Measurements from ENCODE around the gene GRIP1.

Gene GRIP1

GRCh38 chr12:66665435-66665985 is 13.4 kb downstream of the GRIP1 start:
- Histone ChIP-seq H3K27ac (ENCODE audit: low read depth, low read length) (no peak overlapping the region), H3K4me1 (ENCODE audit: control insufficient read depth, insufficient read depth, low read length) (peaks cover 6% of the 10 kb centered on the region; the same call in 1 of the 2 replicates), H3K27me3 (ENCODE audit: control insufficient read depth, insufficient read depth, low read length) (no peaks in the 10 kb centered on the region), H3K9me3 (ENCODE audit: control insufficient read depth, insufficient read depth, low read depth, low read length) (no peaks in the 10 kb centered on the region), H3K36me3 (ENCODE audit: control insufficient read depth, insufficient read depth, low read length) (no peaks in the 10 kb centered on the region), H3K4me3 (ENCODE audit: low read depth, low read length) (no peak overlapping the region), H3K9ac (ENCODE audit: low read length) (no peak overlapping the region)

- no peak overlapping the region for H3K9ac ChIP-seq (ENCODE audit: low read length)
- no peaks in the 10 kb centered on the region for H3K36me3 ChIP-seq (ENCODE audit: control insufficient read depth, insufficient read depth, low read length)
- no peaks in the 10 kb centered on the region for H3K9me3 ChIP-seq (ENCODE audit: control insufficient read depth, insufficient read depth, low read depth, low read length)
- peaks cover 6% of the 10 kb centered on the region; the same call in 1 of the 2 replicates for H3K4me1 ChIP-seq (ENCODE audit: control insufficient read depth, insufficient read depth, low read length)
- no peaks in the 10 kb centered on the region for H3K27me3 ChIP-seq (ENCODE audit: control insufficient read depth, insufficient read depth, low read length)
- H3K27ac ChIP-seq (ENCODE audit: low read depth, low read length): no peak overlapping the region
- no peak overlapping the region for H3K4me3 ChIP-seq (ENCODE audit: low read depth, low read length)
These were observed 14.8 kb downstream of the GRIP1 start for GRCh38 chr12:66664076-66664475.

- peaks cover 6% of the 10 kb centered on the region; the same call in 1 of the 2 replicates for H3K4me1 ChIP-seq (ENCODE audit: control insufficient read depth, insufficient read depth, low read length)
These were observed 15.3 kb downstream of the GRIP1 start for GRCh38 chr12:66663611-66664010.

GRCh38 chr12:66662729-66663128 is 16.1 kb downstream of the GRIP1 start:
- Histone ChIP-seq H3K27ac (ENCODE audit: low read depth, low read length) (no peak overlapping the region), H3K9me3 (ENCODE audit: control insufficient read depth, insufficient read depth, low read depth, low read length) (no peaks in the 10 kb centered on the region), H3K36me3 (ENCODE audit: control insufficient read depth, insufficient read depth, low read length) (no peaks in the 10 kb centered on the region), H3K27me3 (ENCODE audit: control insufficient read depth, insufficient read depth, low read length) (no peaks in the 10 kb centered on the region), H3K4me3 (ENCODE audit: low read depth, low read length) (no peak overlapping the region), H3K4me1 (ENCODE audit: control insufficient read depth, insufficient read depth, low read length) (peaks cover 4% of the 10 kb centered on the region; the same call in 1 of the 2 replicates), H3K9ac (ENCODE audit: low read length) (no peak overlapping the region)

More at GRCh38 chr12:66663611-66664010, 15.3 kb downstream of the GRIP1 start:
- Histone ChIP-seq H3K27ac (ENCODE audit: low read depth, low read length) (no peak overlapping the region), H3K27me3 (ENCODE audit: control insufficient read depth, insufficient read depth, low read length) (no peaks in the 10 kb centered on the region), H3K9me3 (ENCODE audit: control insufficient read depth, insufficient read depth, low read depth, low read length) (no peaks in the 10 kb centered on the region), H3K36me3 (ENCODE audit: control insufficient read depth, insufficient read depth, low read length) (no peaks in the 10 kb centered on the region), H3K4me3 (ENCODE audit: low read depth, low read length) (no peak overlapping the region), H3K9ac (ENCODE audit: low read length) (no peak overlapping the region)

GRCh38 chr12:66662179-66662578 is 16.7 kb downstream of the GRIP1 start:
- Histone ChIP-seq H3K9me3 (ENCODE audit: control insufficient read depth, insufficient read depth, low read depth, low read length) (no peaks in the 10 kb centered on the region), H3K36me3 (ENCODE audit: control insufficient read depth, insufficient read depth, low read length) (no peaks in the 10 kb centered on the region), H3K9ac (ENCODE audit: low read length) (no peak overlapping the region), H3K27ac (ENCODE audit: low read depth, low read length) (no peak overlapping the region), H3K4me3 (ENCODE audit: low read depth, low read length) (no peak overlapping the region), H3K4me1 (ENCODE audit: control insufficient read depth, insufficient read depth, low read length) (no peaks in the 10 kb centered on the region), H3K27me3 (ENCODE audit: control insufficient read depth, insufficient read depth, low read length) (no peaks in the 10 kb centered on the region)

GRCh38 chr12:66661357-66661756 is 17.5 kb downstream of the GRIP1 start:
- Histone ChIP-seq H3K4me3 (ENCODE audit: low read depth, low read length) (no peak overlapping the region), H3K9ac (ENCODE audit: low read length) (no peak overlapping the region), H3K27ac (ENCODE audit: low read depth, low read length) (no peak overlapping the region), H3K4me1 (ENCODE audit: control insufficient read depth, insufficient read depth, low read length) (no peaks in the 10 kb centered on the region), H3K27me3 (ENCODE audit: control insufficient read depth, insufficient read depth, low read length) (no peaks in the 10 kb centered on the region), H3K9me3 (ENCODE audit: control insufficient read depth, insufficient read depth, low read depth, low read length) (no peaks in the 10 kb centered on the region), H3K36me3 (ENCODE audit: control insufficient read depth, insufficient read depth, low read length) (no peaks in the 10 kb centered on the region)

- no peak overlapping the region for H3K9ac ChIP-seq (ENCODE audit: low read length)
- H3K27ac ChIP-seq (ENCODE audit: low read depth, low read length): no peak overlapping the region
- H3K4me1 ChIP-seq (ENCODE audit: control insufficient read depth, insufficient read depth, low read length): peaks cover 7% of the 10 kb centered on the region
- no peak overlapping the region for H3K4me3 ChIP-seq (ENCODE audit: low read depth, low read length)
- no peaks in the 10 kb centered on the region for H3K9me3 ChIP-seq (ENCODE audit: control insufficient read depth, insufficient read depth, low read depth, low read length)
- no peaks in the 10 kb centered on the region for H3K27me3 ChIP-seq (ENCODE audit: control insufficient read depth, insufficient read depth, low read length)
- no peaks in the 10 kb centered on the region for H3K36me3 ChIP-seq (ENCODE audit: control insufficient read depth, insufficient read depth, low read length)
These were observed 25.1 kb downstream of the GRIP1 start for GRCh38 chr12:66653796-66654195.

- no peaks in the 10 kb centered on the region for H3K4me1 ChIP-seq (ENCODE audit: control insufficient read depth, insufficient read depth, low read length)
- no peak overlapping the region for H3K27ac ChIP-seq (ENCODE audit: low read depth, low read length)
- H3K27me3 ChIP-seq (ENCODE audit: control insufficient read depth, insufficient read depth, low read length): no peaks in the 10 kb centered on the region
- H3K9ac ChIP-seq (ENCODE audit: low read length): no peak overlapping the region
- H3K9me3 ChIP-seq (ENCODE audit: control insufficient read depth, insufficient read depth, low read depth, low read length): 0 out of 2 replicates have a peak, but pooled peaks cover 3% of the 10 kb centered on the region
- no peak overlapping the region for H3K4me3 ChIP-seq (ENCODE audit: low read depth, low read length)
- no peaks in the 10 kb centered on the region for H3K36me3 ChIP-seq (ENCODE audit: control insufficient read depth, insufficient read depth, low read length)
These were observed 30.7 kb downstream of the GRIP1 start for GRCh38 chr12:66648033-66648735.

GRCh38 chr12:66647034-66647691 is 31.7 kb downstream of the GRIP1 start:
- Histone ChIP-seq H3K27me3 (ENCODE audit: control insufficient read depth, insufficient read depth, low read length) (no peaks in the 10 kb centered on the region), H3K9ac (ENCODE audit: low read length) (no peak overlapping the region), H3K27ac (ENCODE audit: low read depth, low read length) (no peak overlapping the region), H3K4me1 (ENCODE audit: control insufficient read depth, insufficient read depth, low read length) (no peaks in the 10 kb centered on the region), H3K36me3 (ENCODE audit: control insufficient read depth, insufficient read depth, low read length) (no peaks in the 10 kb centered on the region), H3K9me3 (ENCODE audit: control insufficient read depth, insufficient read depth, low read depth, low read length) (0 out of 2 replicates have a peak, but pooled peaks cover 3% of the 10 kb centered on the region), H3K4me3 (ENCODE audit: low read depth, low read length) (no peak overlapping the region)

GRCh38 chr12:66644151-66644550 is 34.7 kb downstream of the GRIP1 start:
- Histone ChIP-seq H3K27me3 (ENCODE audit: control insufficient read depth, insufficient read depth, low read length) (no peaks in the 10 kb centered on the region), H3K9me3 (ENCODE audit: control insufficient read depth, insufficient read depth, low read depth, low read length) (0 out of 2 replicates have a peak, but pooled peaks cover 3% of the 10 kb centered on the region), H3K36me3 (ENCODE audit: control insufficient read depth, insufficient read depth, low read length) (no peaks in the 10 kb centered on the region), H3K4me3 (ENCODE audit: low read depth, low read length) (no peak overlapping the region), H3K4me1 (ENCODE audit: control insufficient read depth, insufficient read depth, low read length) (no peaks in the 10 kb centered on the region), H3K27ac (ENCODE audit: low read depth, low read length) (no peak overlapping the region), H3K9ac (ENCODE audit: low read length) (no peak overlapping the region)

All from HUES6 (cell line).